Renal cortical epithelial cell (primary cell): ENCODE results near the gene SLC35E2B. TPM values are rescaled to one million over a fixed set of nuclear protein-coding genes. Genes with fewer than 3 reads are reported as not detected.

ENCODE experiments used
- DNase-seq: peaks from one replicate; pipeline ENCODE4 v3.0.0-alpha.2; 2011; ENCODE audit warnings: low read depth
- total RNA-seq: library from RNA; depleted of rRNA; stranded (reverse); fragments of >200 nt; gene quantifications from 2 replicates; pipeline ENCODE4 v1.2.3, GENCODE V29; 2014

SLC35E2B gene
- total RNA-seq, 1 donor from 2014 or later = 64.3 TPM

DNA sequence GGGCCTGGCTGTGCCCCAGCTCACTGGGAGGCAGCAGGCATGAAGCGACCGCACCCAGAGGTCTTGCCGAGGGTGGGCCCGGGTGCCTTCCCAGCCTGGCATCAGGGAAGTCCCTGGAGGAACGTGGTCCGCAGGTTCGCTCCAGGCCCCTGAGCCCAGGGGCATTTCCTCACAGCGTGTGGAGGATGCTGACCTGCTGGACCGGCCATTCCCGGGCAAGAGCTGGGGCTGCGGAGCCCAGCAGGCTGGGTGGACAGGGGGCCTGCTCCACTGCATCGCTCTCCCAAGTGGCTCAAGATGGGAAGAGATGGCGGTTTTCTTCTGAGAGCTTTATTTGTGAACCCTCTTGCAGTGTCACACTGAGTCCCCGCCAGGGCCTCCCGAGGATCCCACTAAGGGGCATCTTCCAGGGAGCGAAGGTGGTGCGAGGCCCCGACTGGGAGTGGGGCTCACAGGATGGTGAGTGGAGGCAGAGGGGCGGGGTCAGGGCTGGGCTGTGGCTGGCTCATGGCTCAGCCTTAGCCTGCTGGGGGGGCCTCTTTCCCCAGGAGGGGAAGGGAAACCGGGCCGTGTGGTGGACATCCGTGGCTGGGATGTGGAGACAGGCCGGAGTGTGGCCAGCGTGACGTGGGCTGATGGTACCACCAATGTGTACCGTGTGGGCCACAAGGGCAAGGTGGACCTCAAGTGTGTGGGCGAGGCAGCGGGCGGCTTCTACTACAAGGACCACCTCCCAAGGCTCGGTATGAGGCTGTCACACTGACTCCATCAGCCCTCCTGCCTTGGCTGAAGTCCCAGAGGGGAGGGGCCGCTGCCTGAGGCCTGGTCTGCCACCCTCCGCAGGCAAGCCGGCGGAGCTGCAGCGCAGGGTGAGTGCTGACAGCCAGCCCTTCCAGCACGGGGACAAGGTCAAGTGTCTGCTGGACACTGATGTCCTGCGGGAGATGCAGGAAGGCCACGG is 67.9 kb downstream of the SLC35E2B start:
- DNase-seq = no peak

DNA sequence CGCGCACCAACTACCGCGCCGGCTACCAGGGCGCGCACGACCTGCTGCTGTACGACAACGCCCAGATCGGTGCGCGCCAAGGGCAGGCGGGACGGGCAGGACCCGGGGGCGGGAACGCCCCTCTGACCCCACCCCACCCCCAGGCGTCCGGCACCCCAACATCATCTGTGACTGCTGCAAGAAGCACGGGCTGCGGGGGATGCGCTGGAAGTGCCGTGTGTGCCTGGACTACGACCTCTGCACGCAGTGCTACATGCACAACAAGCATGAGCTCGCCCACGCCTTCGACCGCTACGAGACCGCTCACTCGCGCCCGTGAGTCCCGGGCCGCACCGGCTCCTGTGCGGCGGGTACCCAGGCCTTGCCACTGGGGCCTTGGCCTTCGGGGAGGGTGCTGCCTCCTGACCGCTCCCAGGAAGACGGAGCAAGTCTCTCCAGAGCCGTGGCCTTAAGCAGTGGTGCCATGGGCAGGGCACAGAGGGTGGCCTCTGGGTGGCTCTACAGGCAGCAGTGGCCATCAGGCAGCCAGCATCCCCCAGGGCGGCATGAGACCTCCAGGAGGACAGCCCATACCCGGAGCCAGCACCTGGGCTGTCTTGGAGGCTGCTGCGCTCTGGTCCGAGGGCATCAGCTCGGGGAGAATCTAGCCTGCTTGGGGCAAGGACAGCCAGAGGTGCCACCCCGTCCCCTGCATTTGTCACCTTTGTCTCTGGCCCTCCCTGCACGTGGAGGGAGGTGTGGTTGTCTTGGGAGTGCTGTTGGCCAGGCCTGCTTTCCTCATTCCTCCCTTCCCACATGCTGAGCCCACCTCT is 68.8 kb downstream of the SLC35E2B start:
- no peak for DNase-seq

DNA sequence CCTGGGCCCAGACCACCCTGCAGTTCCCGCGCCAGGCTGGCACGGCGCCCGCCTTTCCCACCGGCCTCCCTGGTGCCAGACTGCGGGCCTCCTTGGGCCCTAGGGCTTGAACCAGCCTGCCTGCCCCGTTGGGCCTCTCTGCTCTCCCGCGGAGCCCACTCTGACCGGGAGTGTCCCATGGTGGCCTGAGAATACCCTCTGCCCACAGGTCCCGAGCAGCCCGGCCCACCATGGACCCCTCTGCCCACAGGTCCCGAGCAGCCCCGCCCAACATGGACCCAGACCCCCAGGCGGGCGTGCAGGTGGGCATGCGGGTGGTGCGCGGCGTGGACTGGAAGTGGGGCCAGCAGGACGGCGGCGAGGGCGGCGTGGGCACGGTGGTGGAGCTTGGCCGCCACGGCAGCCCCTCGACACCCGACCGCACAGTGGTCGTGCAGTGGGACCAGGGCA is 69.4 kb downstream of the SLC35E2B start:
- DNase-seq = no peak

DNA sequence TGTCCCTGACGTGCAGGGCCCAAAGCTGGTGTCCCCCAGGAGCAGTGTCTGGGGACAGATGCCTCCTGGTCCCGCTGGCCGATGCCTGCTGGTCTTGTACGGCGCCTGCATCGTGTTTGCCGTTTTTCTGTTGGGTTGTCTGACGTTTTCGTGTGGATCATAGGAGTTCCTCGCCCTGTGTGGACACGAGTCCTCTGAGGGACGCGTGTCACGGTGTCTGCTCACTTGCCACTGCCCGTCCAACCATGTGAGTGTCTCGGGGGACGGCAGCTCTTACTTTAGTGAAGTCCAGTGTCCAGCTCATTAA is 69.9 kb downstream of the SLC35E2B start:
- DNase-seq = no peak

DNA sequence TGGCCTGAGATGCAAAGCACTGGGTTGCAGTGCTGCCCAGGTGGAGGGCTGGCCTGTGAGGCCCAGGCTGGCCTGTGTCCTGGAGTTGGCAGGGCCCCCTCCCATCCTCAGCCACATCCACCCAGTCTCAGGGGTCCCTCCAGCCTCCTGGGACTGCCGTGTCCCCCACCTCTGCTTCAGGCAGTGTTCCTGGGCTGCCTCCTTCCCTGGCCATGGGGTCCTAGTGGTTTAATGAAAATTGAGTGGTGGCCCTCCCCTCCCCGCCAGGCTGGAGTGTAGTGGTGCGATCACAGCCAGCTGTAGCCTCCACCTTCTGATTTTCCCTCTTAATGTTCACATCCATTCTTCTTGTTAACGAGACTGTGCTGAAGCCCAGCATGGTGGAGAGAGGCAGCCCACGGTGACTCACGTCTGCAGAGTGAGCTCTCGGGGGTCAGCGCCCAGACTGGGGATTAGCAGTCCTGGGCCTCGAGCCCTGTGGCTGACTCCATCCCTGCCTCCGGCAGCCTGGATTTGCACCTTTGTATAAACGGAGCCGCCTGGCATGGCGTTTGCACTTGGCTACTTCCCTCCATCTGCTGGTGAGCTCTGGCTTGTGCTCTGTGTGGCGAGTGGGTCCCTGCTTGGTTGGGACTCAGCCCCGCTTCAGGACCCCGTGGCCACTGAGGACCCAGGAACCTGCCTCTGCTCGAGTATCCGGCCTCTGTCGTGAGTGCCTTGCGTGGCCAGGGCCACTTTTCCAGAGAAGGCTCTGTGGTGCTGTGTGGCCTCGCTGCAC is 70.4 kb downstream of the SLC35E2B start:
- no peak for DNase-seq

DNA sequence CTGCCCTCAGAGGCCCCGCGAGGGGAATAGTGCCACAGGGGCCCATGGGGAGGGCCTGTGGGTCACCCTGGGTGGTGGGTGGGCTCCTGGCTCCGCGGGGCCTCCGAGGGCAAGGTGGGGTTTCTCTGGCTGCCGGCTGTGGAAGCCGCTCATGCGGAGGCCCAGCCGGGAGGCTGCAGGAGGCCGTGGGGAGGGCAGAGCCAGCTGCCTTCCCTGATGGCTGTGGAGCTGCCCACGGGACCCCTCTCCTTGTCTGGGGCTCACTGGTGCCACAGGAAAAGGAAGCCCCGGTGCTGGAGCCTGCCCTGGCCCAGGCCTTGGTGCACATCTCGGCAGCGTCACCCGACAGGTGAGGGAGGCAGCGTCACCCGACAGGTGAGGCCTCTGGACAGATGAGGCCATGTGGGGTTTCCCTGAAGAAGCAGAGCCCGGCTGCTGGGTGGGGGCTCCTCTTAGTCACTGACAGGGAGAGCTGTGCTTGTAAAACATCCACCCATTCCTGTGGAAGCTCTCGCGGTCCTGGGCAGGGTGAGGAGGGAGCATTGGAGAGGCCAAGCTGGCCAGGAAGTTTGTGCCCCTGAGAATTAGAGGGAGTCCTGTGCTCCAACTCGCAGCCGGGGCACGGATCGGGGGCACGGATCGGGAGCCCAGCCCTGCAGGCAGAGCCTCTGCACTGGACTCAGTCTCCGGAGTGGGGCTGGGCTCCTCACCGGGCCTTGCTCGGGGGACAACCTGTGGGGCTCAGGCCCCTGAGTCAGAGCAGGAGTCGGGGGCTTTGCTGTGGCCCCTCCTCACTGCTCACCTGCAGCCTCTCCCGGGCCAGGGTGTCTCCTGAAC is 71.2 kb downstream of the SLC35E2B start:
- no peak for DNase-seq

DNA sequence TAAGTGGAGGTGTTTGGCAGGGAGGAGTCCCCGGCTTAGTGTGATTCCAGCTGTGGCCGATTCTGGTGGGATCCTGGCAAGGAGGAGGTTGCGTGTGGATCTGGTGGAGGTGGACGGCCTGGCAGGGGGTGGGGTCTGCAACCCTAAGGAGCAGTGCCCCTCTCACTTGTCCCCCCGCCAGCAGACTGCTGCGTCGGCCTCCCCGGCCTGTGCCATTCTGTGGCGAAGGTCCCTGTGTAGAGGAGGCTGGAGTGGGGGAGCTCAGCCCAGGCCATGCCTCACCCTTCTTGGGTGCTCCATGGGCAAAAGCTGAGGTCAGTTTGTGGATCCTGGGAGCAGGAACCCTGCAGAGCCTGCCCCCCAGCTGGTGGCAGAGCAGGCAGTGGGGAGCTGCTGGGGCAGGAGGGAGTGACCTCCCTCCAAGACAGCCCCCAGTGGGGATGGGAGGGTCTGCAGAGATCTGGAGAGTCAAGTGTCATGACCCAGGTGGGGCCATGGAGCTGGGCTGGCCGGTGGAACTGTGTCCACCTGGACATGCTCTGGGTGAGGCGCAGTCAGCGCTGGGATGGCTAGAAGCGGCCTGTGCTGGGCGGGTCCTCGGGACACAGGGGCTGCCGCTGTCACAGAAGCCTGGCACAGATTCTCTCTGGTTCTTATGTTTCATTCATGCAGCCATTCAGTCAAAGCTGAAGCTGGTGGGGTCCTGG is 72.0 kb downstream of the SLC35E2B start:
- no peak for DNase-seq

DNA sequence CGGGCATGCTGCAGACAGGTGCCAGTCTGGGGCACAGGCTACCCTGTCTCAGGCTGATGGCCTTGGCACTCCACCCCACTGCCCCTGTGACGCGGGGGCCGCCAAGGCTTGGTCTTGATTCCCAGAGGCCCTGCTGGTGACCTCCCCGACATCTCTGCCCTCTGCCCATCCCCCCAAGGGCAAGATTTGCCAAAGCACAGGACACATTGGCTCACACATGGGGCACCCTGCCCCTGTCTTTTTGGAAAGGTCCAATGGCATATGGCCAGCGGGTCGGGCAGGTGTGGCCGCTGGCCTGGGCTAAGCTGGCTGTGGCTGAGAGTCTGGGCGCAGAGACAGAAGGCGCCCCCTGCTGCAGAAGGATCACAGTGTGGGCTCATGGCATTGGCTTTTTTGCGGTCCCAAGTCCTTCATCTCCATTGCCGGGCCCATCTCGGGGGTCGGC is 72.7 kb downstream of the SLC35E2B start:
- no peak for DNase-seq

DNA sequence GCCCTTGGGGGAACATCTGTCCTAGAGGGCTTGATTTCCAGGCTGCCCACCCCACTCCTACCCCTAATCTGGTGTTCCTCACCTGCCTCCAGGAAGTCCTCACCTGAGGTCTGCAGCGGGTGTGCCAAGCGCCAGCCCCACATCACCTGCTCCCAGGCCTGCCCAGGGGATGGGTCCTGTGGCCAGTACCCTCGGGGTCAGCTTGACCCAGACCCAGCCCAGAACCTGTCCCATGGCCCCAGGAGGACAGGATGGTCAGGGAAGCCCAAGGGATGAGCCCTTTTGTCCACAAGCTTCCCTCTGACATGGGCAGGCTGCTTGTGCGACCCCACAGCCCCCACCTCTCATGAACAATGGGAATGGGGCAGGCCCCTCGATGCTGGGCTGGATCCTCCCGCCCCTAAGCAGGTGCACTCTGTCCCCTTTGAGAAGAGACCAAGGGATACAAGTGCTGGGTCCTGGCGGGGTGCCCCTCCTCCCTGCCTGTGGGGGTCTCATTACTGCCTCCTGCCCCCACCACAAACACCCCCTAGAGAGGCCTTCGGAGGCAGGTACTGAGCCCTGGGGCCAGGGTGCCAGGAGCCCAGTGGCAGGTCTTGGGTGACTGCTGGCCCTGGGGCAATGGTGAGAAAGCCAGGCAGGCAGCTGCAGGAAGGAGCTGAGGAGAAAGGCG is 74.1 kb downstream of the SLC35E2B start:
- DNase-seq = no peak

DNA sequence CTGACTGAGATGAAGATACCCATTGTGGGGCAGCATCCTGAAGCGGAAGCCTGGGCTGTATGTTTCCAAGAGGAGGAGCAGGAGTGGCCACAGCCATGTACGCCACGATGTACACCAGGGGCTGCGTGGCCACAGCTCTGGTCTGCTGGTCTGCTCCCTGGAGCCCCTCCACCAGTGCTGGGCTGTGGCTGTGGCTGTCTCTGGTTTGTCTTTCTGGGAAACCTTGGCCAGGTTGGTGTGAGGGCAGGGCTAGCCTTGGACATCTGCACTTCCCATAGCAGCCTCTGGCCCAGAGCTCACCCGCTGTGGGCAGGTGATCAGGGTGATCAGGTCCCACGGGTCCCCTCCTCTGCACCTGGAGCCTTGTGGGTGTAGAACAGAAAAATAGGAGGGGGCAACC is 74.7 kb downstream of the SLC35E2B start:
- no peak for DNase-seq

DNA sequence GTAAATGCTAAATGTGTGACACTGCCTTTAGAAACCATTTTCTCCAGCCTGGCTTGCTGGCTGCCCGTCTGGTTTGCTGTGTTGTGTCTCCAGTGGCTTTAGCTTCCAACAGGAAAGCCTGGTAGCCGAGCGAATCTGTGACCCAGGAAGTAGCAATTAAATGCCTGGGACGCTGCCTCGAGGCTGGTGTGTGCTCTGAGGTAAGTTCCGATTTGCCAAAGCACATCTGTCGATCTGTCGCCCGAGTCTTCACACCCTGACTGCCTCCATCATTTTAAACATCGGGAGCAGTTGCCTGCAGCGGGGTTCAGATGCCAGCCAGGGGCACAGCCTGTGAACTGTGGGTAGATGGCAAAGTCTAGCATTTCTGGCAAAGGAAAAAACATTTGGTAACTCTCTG is 75.1 kb downstream of the SLC35E2B start:
- DNase-seq = no peak

DNA sequence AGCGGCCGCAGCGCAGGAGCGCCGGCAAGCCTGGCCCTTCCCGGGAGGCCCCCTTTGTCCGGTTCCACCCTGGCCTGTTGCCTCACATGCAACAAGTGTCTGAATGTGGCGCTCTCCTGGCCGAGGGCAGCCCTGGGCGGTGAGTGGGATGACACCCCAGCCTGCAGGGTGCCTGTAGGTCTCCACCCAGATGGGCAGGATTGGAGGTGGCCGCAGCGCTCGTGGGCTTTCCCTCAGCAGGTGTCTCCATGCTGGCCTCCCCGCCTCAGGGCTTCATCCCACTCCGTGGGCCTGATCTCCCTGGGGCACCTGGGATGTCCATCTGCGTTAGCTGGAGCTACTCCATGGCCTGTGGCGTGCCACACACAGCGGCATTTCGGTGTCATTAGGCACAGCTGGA is 75.8 kb downstream of the SLC35E2B start:
- no peak for DNase-seq

DNA sequence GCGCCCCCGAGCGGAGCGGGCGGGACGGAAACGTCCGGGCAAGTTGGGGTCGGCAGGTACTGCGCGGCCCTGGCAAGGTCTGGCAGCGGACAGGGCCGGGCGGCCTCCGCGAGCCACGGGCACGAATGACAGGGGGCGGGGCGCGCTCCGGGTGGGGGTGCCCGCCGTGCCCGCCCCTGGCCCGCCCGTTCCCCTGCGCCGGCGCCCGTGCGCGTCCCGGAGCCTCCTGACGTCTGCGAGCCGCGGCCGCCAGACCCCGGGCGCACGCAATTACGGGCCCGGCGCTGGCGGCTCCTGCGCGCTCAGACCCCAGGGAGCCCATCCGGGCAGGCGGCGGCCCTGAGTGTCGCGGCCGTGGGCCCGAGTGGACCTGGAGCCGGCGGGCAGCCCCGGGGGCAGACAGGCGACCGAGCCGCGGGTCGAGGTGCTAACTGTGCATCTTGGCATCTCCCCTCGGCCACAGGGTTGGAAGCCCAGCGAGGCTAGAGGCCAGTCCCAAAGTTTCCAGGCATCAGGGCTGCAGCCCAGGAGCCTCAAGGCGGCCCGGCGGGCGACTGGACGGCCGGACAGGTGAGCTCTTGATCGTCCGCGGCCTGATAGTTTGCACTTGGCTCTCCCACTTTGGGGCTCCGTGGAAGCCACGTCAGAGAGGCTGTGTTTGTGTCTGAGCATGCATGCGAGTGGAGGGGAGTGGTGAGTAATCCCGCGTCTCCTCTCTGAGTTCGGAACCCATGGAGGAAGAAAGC is 76.4 kb downstream of the SLC35E2B start:
- no peak for DNase-seq

DNA sequence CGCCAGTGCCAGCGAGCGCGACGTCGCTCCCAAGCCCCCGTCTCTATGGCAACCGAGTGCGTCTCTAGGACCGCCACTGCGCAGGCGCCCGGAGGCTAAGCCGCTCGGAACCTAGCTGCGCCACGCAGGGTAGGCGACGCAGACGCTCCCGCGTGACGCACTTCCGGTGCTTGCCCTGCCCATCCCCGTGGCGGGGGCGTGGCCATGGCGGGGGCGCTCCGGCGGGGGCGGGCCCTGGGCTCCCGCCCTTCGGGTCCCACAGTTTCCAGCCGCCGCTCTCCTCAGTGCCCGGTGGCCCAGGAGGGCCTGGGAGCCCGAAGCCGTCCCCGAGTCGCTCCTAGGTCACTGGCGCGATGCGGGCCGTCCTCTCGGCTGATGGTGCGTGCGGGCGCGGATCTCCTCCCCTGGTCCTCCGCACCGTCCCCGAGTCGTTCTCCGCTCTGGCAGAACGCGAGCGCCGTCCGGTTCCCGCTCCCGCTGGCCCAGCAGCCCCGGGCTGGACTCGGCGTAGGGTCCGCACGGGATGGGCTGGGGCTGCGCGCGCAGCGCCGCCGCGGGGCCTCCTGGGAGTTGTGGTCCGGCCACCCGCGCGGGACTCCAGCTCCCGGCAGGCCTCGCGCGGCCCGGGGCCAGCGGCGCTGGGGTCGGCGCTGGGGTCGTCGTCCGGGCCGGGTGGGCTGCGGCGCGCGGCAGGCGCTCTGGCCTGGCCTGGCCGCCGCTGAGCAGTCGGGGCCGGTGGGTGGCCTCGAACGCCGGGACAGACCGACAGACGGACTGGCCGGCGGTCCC is 77.1 kb downstream of the SLC35E2B start, which contains the start of gene MIB2:
Gene MIB2, plus strand, starts transcription at position 245 of the 789 bp plus-strand sequence. CDS start 7,953 bp downstream, outside the sequence.
- peak; percentile 84 for DNase-seq

DNA sequence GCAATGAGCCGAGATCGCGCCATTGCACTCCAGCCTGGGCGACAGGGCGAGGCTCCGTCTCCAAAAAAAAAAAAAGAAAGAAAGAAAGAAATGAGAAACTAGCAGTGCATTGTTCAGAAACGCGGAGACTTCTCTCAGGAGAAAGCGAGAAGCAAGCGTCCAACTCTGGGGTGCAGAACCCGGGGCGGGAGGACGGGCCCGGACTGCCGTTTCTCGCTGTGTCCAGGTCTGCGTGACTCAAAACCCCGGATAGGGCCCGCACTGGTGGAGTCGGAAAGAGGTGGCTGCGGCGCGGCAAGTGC is 77.7 kb downstream of the SLC35E2B start:
- no peak for DNase-seq

DNA sequence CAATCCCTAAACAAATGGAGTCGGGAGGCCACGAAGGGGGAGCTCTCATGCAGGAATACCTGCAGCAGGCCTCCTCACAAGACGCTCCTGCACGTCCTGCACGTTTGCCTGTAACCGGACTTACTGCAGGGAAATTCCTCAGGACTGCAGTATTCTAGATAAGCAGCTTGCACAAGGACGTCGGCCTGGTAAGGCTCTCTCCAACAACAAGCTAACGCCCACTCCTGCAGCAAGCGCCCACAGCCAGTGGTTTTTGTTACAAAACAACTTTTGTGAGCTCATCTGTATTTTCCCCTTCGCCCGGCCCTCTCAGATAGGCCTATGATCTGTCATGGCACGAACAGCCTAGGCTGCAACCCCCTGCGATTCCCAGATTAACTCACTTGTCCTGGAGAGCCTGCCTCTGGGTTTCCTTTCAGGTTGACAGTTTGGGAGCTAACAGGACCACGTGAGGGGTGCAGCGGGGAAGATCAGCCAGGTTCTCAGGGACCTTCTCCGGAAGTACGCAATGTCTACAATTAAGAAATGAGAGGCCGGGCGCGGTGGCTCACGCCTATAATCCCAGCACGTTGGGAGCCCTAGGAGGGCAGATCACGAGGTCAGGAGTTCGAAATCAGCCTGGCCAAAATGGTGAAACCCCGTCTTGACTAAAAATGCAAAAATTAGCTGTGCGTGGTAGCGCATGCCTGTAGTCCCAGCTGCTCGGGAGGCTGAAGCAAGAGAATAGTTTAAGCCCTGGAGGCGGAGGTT is 78.2 kb downstream of the SLC35E2B start:
- DNase-seq = peak; percentile 77

DNA sequence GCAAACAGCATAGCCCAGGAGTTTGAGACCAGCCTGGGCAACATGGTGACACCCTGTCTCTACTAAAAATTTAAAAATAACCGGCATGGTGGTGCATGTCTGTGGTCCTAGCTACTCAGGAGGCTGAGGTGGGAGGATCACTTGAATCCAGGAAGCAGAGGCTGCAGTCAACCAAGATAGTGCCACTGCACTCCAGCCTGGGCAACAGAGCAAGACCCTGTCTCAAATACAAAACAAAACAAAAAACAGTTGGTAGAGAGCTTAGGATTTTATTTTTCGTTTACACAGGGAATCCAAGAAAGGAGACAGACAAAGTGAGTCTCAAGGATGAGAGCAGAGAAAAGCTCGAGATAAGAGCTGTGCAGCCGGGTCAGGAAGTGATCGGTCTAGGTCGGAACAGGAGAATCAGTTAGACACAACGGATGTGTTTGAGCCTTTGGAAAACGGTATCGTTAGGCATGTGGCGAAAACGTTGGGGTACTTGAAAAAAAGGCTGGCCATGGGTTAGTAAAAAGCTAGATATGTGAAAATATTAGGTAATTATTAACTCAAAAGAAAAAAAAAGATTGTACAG is 79.0 kb downstream of the SLC35E2B start:
- no peak for DNase-seq

DNA sequence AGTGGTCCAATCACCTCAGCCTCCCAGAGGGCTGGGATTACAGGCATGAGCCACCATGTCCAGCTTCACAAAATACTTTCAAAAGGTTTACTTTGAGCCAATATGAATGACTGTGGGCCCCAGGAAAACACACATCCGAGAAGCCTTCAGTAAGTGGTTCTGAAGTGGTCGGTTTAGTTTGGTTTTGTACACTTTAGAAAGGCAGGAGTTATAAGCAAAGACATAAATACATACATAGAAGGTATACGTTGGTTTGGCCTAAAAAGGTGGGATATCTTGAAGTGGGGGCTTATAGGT is 80.5 kb downstream of the SLC35E2B start:
- no peak for DNase-seq
